Measurements from ENCODE around the gene LRRC3B.

DNA sequence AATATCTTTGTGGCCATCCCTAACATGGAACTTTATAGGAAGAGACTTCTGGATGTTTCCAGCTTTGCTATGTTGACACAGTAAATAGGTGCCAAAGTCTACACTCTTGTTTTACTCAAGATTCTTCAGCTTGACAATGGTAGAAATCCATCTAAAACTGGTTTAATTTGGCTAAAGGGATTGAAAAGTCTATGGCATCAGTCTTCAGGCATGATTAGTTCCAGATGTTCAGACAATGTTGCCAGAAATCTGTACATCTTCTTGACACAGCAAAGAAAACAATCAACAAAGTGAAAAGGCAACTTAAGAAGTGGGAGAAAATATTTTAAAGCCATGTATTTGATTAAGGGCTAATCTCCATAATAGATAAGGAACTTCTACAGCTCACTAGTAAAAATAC is 130.5 kb downstream of the LRRC3B start:
- no peak for TF ChIP-seq POLR2A (IDR thresholded peaks at IDR 0.05; ENCODE audit: low read depth, low read length)
- TF ChIP-seq POLR2AphosphoS5 (IDR thresholded peaks at IDR 0.05; ENCODE audit: low read depth, low read length): no peak
